Ovary (tissue), 3 donors: ENCODE data around the gene ZNF524.

Source experiments
- EP300 ChIP-seq: sonication (generic); formaldehyde crosslinking; IDR thresholded peaks from one replicate; pipeline ENCODE4 v1.6.1; 2017; ENCODE audit warnings: antibody characterized with exemption
- POLR2A ChIP-seq: fragments of 450-650 bp; IDR thresholded peaks from one replicate; pipeline ENCODE4 v1.6.1; 2017; ENCODE audit warnings: antibody characterized with exemption, mild to moderate bottlenecking, moderate library complexity
- TF ChIP-seq, protein P1 (sequence below), 3 donors: fragments of 450-650 bp in 2 of 3; fragments of 200-600 bp in 1 of 3; IDR thresholded peaks; one replicate each; pipeline versions ENCODE4 v1.5.1 to v1.8.0; 2016 to 2022; ENCODE audit warnings: antibody characterized with exemption in 3 of 3, mild to moderate bottlenecking in 1 of 3
- donor health status: DM: no; HTN: no; CAD: no.

DNA sequence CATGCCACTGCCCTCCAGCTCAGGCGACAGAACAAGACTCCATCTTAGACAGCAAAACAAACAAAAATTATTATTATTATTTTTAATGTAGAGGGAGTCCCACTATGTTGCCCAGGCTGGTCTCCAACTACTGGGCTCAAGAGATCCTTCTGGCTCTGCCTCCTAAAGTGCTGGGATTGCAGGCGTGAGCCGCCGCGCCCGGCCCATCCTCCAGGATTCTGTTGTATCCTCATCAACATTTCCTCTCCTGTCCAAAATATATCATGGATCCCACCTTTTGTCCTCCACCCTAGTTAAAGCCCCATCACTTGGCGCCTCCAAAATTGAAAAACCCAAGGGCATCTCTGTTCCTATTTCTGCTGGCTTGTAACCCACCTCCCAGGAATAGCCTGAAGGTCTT, 23.0 kb downstream of the ZNF524 start:
- TF ChIP-seq POLR2A = no peak
- TF ChIP-seq, protein P1, sequence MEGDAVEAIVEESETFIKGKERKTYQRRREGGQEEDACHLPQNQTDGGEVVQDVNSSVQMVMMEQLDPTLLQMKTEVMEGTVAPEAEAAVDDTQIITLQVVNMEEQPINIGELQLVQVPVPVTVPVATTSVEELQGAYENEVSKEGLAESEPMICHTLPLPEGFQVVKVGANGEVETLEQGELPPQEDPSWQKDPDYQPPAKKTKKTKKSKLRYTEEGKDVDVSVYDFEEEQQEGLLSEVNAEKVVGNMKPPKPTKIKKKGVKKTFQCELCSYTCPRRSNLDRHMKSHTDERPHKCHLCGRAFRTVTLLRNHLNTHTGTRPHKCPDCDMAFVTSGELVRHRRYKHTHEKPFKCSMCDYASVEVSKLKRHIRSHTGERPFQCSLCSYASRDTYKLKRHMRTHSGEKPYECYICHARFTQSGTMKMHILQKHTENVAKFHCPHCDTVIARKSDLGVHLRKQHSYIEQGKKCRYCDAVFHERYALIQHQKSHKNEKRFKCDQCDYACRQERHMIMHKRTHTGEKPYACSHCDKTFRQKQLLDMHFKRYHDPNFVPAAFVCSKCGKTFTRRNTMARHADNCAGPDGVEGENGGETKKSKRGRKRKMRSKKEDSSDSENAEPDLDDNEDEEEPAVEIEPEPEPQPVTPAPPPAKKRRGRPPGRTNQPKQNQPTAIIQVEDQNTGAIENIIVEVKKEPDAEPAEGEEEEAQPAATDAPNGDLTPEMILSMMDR (IDR thresholded peaks at IDR 0.05) = no peak
- TF ChIP-seq EP300 = no peak
